Glutamatergic neuron (in vitro differentiated cells): ENCODE results near the gene ADK. TPM values are rescaled to one million over a fixed set of nuclear protein-coding genes. Genes with fewer than 3 reads are reported as not detected.
A peak's percentile ranks its signal among the peaks of the same experiment; 100 is the strongest.
"Not testable (repeated sequence)": the region's sequence is repeated elsewhere in the genome, so short reads cannot be mapped to it uniquely, and the experiment has no call there.

Experiments used
- DNase-seq: peaks from one replicate; pipeline ENCODE4 v3.0.0; 2022
- H3K27ac Mint-ChIP-seq: one replicate; pipeline ENCODE4 v1.8.0; 2020; ENCODE audit warnings: mild to moderate bottlenecking, mixed read lengths, inconsistent platforms; ENCODE audit not compliant: unreplicated experiment
- H3K27me3 Mint-ChIP-seq: one replicate; pipeline ENCODE4 v1.8.0; 2020; ENCODE audit warnings: mild to moderate bottlenecking, moderate library complexity, mixed read lengths, inconsistent platforms; ENCODE audit not compliant: unreplicated experiment
- H3K36me3 Mint-ChIP-seq: one replicate; pipeline ENCODE4 v1.8.0; 2020; ENCODE audit warnings: mild to moderate bottlenecking, mixed read lengths, inconsistent platforms; ENCODE audit not compliant: unreplicated experiment
- H3K4me1 Mint-ChIP-seq: one replicate; pipeline ENCODE4 v1.8.0; 2020; ENCODE audit warnings: mild to moderate bottlenecking, low read depth, mixed read lengths, inconsistent platforms; ENCODE audit not compliant: unreplicated experiment
- H3K4me3 Mint-ChIP-seq: one replicate; pipeline ENCODE4 v1.8.0; 2020; ENCODE audit warnings: mild to moderate bottlenecking, mixed read lengths, inconsistent platforms; ENCODE audit not compliant: unreplicated experiment
- H3K9me3 Mint-ChIP-seq: one replicate; pipeline ENCODE4 v1.8.0; 2020; ENCODE audit warnings: mild to moderate bottlenecking, moderate library complexity, mixed read lengths, inconsistent platforms; ENCODE audit not compliant: unreplicated experiment
- total RNA-seq: library from RNA; stranded (reverse); fragmentation: NEBNext Ultra II Directional; extraction: Animal tissue kit (Norgen Biotek cat#: 25700); gene quantifications from one replicate; pipeline ENCODE4 v1.2.1, GENCODE V29; 2021; ENCODE audit not compliant: unreplicated experiment
- TF ChIP-seq, protein P1 (sequence below): fragments of 200-600 bp; sonication (generic); IDR thresholded peaks from one replicate; pipeline ENCODE4 v1.5.0; 2021; ENCODE audit not compliant: partially characterized antibody, unreplicated experiment

The ADK gene
- total RNA-seq, 1 donor from 2014 or later, result 16.4 TPM

DNA sequence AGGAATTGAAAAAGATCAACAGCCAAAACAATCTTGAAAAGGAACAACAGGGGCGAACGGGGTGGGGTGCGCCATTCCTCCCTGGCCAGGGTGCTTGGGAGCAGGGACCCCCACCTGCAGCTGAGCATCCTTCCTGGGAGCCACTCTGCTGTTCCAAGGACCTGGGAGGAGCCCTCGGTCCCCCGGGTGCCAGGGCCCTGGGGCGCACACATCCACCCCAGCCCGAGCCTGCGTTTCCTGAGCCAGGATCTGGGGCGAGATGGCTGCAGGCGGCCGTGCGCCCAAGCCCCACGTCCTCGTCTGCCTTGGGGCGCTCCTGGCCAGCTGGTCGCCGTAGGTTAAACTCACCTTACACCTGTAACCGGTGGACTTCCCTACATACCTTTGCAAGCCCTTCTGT lies 11.0 kb upstream of the ADK start:
- no peak overlapping the region for H3K27ac Mint-ChIP-seq
- H3K4me1 Mint-ChIP-seq, result no peaks in the 10 kb centered on the region
- H3K36me3 Mint-ChIP-seq, result no peaks in the 10 kb centered on the region
- no peaks in the 10 kb centered on the region for H3K27me3 Mint-ChIP-seq
- TF ChIP-seq, protein P1, sequence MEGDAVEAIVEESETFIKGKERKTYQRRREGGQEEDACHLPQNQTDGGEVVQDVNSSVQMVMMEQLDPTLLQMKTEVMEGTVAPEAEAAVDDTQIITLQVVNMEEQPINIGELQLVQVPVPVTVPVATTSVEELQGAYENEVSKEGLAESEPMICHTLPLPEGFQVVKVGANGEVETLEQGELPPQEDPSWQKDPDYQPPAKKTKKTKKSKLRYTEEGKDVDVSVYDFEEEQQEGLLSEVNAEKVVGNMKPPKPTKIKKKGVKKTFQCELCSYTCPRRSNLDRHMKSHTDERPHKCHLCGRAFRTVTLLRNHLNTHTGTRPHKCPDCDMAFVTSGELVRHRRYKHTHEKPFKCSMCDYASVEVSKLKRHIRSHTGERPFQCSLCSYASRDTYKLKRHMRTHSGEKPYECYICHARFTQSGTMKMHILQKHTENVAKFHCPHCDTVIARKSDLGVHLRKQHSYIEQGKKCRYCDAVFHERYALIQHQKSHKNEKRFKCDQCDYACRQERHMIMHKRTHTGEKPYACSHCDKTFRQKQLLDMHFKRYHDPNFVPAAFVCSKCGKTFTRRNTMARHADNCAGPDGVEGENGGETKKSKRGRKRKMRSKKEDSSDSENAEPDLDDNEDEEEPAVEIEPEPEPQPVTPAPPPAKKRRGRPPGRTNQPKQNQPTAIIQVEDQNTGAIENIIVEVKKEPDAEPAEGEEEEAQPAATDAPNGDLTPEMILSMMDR, result no peak
- no peaks in the 10 kb centered on the region for H3K9me3 Mint-ChIP-seq
- DNase-seq, result no peak
- no peak overlapping the region for H3K4me3 Mint-ChIP-seq

DNA sequence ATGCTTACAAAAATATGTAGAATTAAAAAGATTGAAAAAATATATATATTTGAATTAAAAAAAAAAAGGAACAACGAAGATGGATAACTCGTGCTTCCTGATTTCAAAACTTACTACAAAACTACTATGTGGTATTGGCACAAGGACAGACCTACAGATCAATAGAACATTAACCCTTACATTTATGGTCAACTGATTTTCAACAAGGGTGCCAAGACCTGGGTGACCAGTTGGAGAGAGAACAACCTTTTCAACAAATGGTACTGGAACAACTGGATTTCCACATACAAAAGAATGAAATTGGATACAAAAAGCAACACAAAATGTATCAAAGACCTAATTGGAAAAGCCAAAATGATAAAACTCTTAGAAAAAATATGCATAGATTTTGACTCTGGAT lies 10.5 kb upstream of the ADK start:
- Mint-ChIP-seq H3K4me3 (no peak overlapping the region), H3K4me1 (no peaks in the 10 kb centered on the region), H3K36me3 (no peaks in the 10 kb centered on the region), H3K27me3 (no peaks in the 10 kb centered on the region), H3K9me3 (no peaks in the 10 kb centered on the region), H3K27ac (no peak overlapping the region)
- DNase-seq, result no peak
- TF ChIP-seq, protein P1, result no peak

DNA sequence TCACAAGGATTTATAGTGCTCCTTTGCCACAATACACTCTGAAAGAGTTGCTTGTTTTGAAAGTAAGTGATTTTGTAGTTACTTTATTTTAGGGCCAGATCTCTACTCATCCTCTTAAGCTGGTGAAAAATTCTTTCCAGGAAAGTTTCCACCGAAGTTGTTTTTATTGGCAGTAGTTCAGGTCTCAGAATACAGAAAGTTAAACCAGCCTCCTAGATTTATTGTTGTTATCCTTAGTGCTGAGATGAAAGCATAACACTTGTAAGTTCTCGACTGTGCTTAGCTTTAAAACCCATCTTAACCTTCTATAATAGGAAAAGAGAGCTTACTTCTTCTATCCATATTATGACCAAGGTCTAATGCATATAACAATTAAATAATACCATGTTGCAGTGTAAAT lies 5.9 kb upstream of the ADK start:
- Mint-ChIP-seq H3K4me1 (peaks cover 1% of the 10 kb centered on the region), H3K4me3 (no peak overlapping the region), H3K36me3 (no peaks in the 10 kb centered on the region), H3K27ac (no peak overlapping the region), H3K9me3 (no peaks in the 10 kb centered on the region), H3K27me3 (no peaks in the 10 kb centered on the region)
- TF ChIP-seq, protein P1, result no peak
- DNase-seq, result no peak

DNA sequence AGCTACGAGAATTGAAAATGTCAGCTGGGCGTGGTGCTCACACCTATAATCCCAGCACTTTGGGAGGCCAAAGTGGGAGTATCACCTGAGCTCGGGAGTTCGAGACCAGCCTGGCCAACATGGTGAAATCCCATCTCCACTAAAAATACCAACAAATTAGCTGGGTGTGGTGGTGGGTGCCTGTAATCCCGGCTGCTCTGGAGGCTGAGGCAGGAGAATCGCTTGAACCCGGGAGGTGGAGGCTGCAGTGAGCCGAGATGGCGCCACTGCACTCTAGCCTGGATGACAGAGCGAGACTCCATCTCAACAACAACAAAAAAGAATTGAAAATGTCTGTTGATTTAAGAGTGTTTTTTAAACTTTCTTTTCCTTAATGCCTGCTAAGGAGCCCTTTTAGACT lies 4.0 kb upstream of the ADK start:
- not testable (repeated sequence) for H3K27ac Mint-ChIP-seq, H3K9me3 Mint-ChIP-seq, H3K4me1 Mint-ChIP-seq, H3K4me3 Mint-ChIP-seq, H3K27me3 Mint-ChIP-seq, DNase-seq, H3K36me3 Mint-ChIP-seq

DNA sequence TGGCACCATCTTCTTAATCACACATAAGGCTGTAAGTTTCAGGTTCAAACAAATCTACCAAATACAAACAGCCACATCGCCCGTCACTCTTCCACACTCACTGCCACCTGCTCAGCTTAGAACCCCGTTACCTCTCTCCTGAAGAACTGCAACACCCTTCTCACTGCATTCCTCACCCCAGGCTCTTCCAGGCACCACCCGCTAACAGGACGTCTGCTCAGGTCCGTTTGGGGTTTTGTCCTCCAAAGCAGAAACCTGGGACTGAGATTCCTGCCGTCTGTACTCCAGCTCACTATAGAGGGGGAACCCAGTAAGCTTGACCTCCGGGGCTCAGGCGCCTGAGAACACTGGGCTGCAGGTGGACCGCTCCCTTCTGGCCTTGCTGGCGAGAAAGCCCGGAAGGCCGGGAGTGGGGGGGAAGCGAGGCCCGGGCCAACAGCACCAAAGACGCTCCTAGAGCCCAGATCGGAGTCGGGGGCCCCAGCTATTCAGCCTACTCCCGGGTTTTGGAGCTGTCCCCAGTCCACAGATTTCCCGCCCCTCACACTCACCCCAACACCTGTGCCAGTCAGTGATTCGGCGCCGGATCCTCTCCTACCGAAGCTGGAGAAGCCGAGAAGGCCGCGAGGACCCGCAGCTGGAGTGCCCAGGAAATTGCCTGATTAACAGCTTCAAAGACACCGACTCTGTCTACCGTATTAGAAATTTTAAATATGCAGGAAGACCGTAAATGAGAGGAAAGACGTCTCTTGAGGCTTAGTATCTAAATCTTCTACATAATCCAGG lies 624 bp upstream of the ADK start, which contains the start of gene AP3M1:
AP3M1 (minus strand) TSS at position 625 of the 786 bp plus-strand sequence. CDS start 12,449 bp downstream, outside the sequence.
- peak; percentile 77 for DNase-seq
- H3K27ac Mint-ChIP-seq, result peak within 1 kb of the TSS; percentile 78
- TF ChIP-seq, protein P1, result no peak
- H3K36me3 Mint-ChIP-seq, result no peaks in the 10 kb centered on the region
- no peaks in the 10 kb centered on the region for H3K9me3 Mint-ChIP-seq
- no peak within 1 kb of the TSS for H3K4me3 Mint-ChIP-seq
- no peaks in the 10 kb centered on the region for H3K27me3 Mint-ChIP-seq
- peaks cover 9% of the 10 kb centered on the region for H3K4me1 Mint-ChIP-seq
